Measurements from ENCODE around the gene NIT1. TPM values are rescaled to one million over a fixed set of nuclear protein-coding genes. Genes with fewer than 3 reads are reported as not detected.
A peak's percentile ranks its signal among the peaks of the same experiment; 100 is the strongest.

Gene NIT1
- total RNA-seq, 1 experiment from 2014 or later = 65.9 TPM

DNA sequence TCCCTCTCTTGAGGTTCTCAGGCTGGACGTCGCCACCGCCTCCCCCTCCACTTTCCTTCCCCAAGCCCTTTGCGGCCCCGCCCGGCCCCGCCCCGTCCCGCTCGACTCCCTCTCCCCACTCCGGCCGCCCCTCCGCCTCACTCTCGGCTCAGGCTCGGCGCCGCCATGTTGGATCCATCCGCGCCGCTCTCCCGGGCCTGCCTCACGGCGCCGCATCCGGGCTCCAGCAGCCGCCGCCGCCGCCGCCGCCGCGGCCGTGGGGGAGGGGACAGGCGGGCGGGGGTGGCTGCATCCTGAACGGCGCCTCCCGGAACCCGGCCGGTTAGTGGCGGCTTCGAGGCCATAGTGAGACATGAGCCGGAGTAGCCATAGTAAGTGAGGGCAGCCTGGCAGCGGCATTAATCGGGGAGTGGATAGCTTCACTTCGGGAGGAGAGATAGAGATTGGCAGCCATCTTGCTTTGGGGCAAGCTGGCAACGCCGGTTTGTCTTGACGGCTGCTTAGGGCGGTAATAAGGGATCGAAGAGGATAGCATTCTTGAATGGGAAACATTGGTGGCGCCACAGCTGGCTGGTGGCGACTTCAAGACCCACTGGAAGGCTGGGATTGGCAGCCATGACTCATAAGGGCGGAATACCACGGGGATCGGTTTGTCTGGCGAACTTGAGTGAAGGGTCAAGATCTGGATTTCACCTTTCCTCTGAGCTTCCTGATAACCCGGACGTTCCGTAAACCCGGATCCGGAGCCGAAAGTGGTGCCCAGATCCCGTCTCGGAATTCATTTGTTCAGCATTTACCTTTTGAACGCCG lies 14.7 kb downstream of the NIT1 start, which contains the start of gene DEDD:
DEDD (minus strand) TSS at position 258 of the 810 bp plus-strand sequence. CDS start 8,205 bp downstream, outside the sequence.
- Histone ChIP-seq H3K79me2 (ENCODE audit: insufficient read depth, low read length) (peaks cover 56% of the 10 kb centered on the region), H4K20me1 (ENCODE audit: insufficient read depth) (no peaks in the 10 kb centered on the region), H3K9me3 (ENCODE audit: control insufficient read depth in 1 of 2, insufficient read depth in 1 of 2, low read depth in 1 of 2, low read length in 2 of 2) (no peaks in the 10 kb centered on the region), H3K27ac (ENCODE audit: low read depth, low read length) (peak within 1 kb of the TSS; percentile 91), H3K9ac (ENCODE audit: low read length) (peak within 1 kb of the TSS; percentile 81), H3K4me3 (replicated peaks in 1 of 2; ENCODE audit: low read depth in 1 of 2, low read length in 2 of 2) (peak within 1 kb of the TSS; percentile 81 to 85), H3K36me3 (ENCODE audit: control insufficient read depth in 1 of 2, insufficient read depth in 2 of 2, low read length in 2 of 2) (peaks cover 16% of the 10 kb centered on the region in 2 experiments; a peak in 3 of 4 replicates), H3K27me3 (ENCODE audit: insufficient read depth, low read length) (no peaks in the 10 kb centered on the region), H3K4me2 (ENCODE audit: low read length) (peak within 1 kb of the TSS; percentile 89), H3K9me2 (ENCODE audit: insufficient read depth) (no peaks in the 10 kb centered on the region), H2AFZ (ENCODE audit: low read depth, low read length, poor library complexity, severe bottlenecking) (no peak within 1 kb of the TSS), H3K4me1 (ENCODE audit: control insufficient read depth in 1 of 2, insufficient read depth in 2 of 2, low read length in 2 of 2) (peaks cover 10 to 20% of the 10 kb centered on the region in 2 experiments; a peak in 3 of 4 replicates)
- CTCF ChIA-PET = interaction anchor here (1.0 to 1.4 kb wide), 4 partner anchors 15 to 93 kb away, joined by 3 to 7 read pairs (median 4); partner anchors contain the start of genes NIT1, PFDN2, PPOX and TOMM40L
- peak; percentile 98 for DNase-seq (ENCODE audit: low read depth, low spot score)
- no TSS peak for BruUV-seq (replicated peaks)
- RAD21 ChIA-PET (ENCODE audit: low non-redundant PET in 1 of 2, low total read pairs in 2 of 2, uncharacterized antibody in 2 of 2, unreplicated experiment in 2 of 2) = interaction anchor here in 1 of 2 experiments (1.2 kb wide), 1 partner anchor 15 kb away, joined by 3 read pairs; the partner anchor contains the start of genes NIT1 and PFDN2
- POLR2A ChIA-PET = interaction anchor here (0.9 to 2.6 kb wide), 14 partner anchors 11 to 135 kb away, joined by 3 to 16 read pairs (median 4); partner anchors contain the start of genes F11R, NIT1, PFDN2 and PPOX
- intact Hi-C loops (cut with micrococcal nuclease) = loop anchor here (2.0 kb wide), 1 partner anchor 14 kb away; the partner anchor contains the start of genes NIT1 and PFDN2
- peak; percentile 86 for ATAC-seq
- peak; percentile 60; the same call in 1 of the 2 replicates for TF ChIP-seq ZFX (IDR thresholded peaks at IDR 0.05)
- TF ChIP-seq POLR2AphosphoS5 (IDR thresholded peaks at IDR 0.05; ENCODE audit: low read depth, low read length) = peak; percentile 44
- no peak; the same call in 1 of the 2 replicates for TF ChIP-seq SIN3A (IDR thresholded peaks at IDR 0.05; ENCODE audit: low read depth)
- TF ChIP-seq EZH2phosphoT487 (IDR thresholded peaks at IDR 0.05; ENCODE audit: borderline replicate concordance) = no peak
- TF ChIP-seq REST (IDR thresholded peaks at IDR 0.05; ENCODE audit: low read depth) = no peak
- TF ChIP-seq, protein P1, sequence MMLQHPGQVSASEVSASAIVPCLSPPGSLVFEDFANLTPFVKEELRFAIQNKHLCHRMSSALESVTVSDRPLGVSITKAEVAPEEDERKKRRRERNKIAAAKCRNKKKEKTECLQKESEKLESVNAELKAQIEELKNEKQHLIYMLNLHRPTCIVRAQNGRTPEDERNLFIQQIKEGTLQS (IDR thresholded peaks at IDR 0.05) = no peak
- TF ChIP-seq, protein P2, sequence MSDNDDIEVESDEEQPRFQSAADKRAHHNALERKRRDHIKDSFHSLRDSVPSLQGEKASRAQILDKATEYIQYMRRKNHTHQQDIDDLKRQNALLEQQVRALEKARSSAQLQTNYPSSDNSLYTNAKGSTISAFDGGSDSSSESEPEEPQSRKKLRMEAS (IDR thresholded peaks at IDR 0.05) = peak; percentile 39
- no peak for TF ChIP-seq SRF (IDR thresholded peaks at IDR 0.05; ENCODE audit: low read depth)
- TF ChIP-seq YY1 (IDR thresholded peaks at IDR 0.05; ENCODE audit: extremely low read depth, insufficient replicate concordance, low read depth, low read length) = peak; percentile 97
- no peak for TF ChIP-seq RAD21 (IDR thresholded peaks at IDR 0.05; ENCODE audit: low read depth)
- no peak for TF ChIP-seq EZH2 (IDR thresholded peaks at IDR 0.05)
- TF ChIP-seq JUND (IDR thresholded peaks at IDR 0.05) = peak; percentile 45; the same call in 1 of the 2 replicates
- TF ChIP-seq CEBPB (IDR thresholded peaks at IDR 0.05; ENCODE audit: low read depth) = no peak
- no peak for TF ChIP-seq TCF7L2 (IDR thresholded peaks at IDR 0.05; ENCODE audit: borderline replicate concordance, extremely low read depth, insufficient read depth, insufficient read length)
- no peak for TF ChIP-seq ZNF274 (IDR thresholded peaks at IDR 0.05; ENCODE audit: low read depth, low read length)
- peak; percentile 58; the same call in 1 of the 2 replicates for TF ChIP-seq CBX3 (IDR thresholded peaks at IDR 0.05; ENCODE audit: low read depth)
- TF ChIP-seq CTCF (IDR thresholded peaks at IDR 0.05 in 2 of 3, conservative IDR thresholded peaks at IDR 0.05 in 1 of 3; ENCODE audit: borderline replicate concordance in 1 of 3, insufficient read depth in 1 of 3, low read depth in 2 of 3, low read length in 2 of 3) = no peak
- peak; percentile 49; the same call in 1 of the 2 replicates for TF ChIP-seq ELF1 (IDR thresholded peaks at IDR 0.05; ENCODE audit: borderline replicate concordance, low read depth)
- peak; percentile 94 for TF ChIP-seq EGR1 (IDR thresholded peaks at IDR 0.05; ENCODE audit: low read depth)
- peak; percentile 31 for TF ChIP-seq POLR2A (IDR thresholded peaks at IDR 0.05; ENCODE audit: borderline replicate concordance, extremely low read depth, insufficient read depth, insufficient read length)
- peak; percentile 30 for TF ChIP-seq SP1 (IDR thresholded peaks at IDR 0.05; ENCODE audit: low read depth)

Data from HCT116 (cell line).